ENCODE data around the gene CFAP43. TPM values are rescaled to one million over a fixed set of nuclear protein-coding genes. Genes with fewer than 3 reads are reported as not detected.

Gene CFAP43
- total RNA-seq, 2 donors from 2014 or later = 0.29 TPM; not detected in 1

Small RNAs within 50 kb of the gene (microRNA-seq; reads per million reads assigned to microRNA genes)
- gene MIR4482 (0.40 to 0.54 reads per million in 2 donors), gene MIR609 (0 reads per million in 2 donors)

Other genes starting within 250 kb of the CFAP43 start
- gene COL17A1, start 146.5 kb downstream of the CFAP43 start, total RNA-seq = under 1 TPM; 0.29 to 0.55 TPM
- gene SFR1, start 110.2 kb downstream of the CFAP43 start, total RNA-seq = 1 to 10 TPM; 6.5 to 7.0 TPM
- 100 to 1,000 TPM; 134 to 255 TPM for gene GSTO1, start 22.5 kb upstream of the CFAP43 start, total RNA-seq
- under 1 TPM; 0.82 to 0.92 TPM for gene GSTO2, start 36.8 kb upstream of the CFAP43 start, total RNA-seq
- gene ITPRIP, start 106.1 kb upstream of the CFAP43 start, total RNA-seq = 10 to 100 TPM; 45.4 to 90.7 TPM
- gene CFAP58, start 121.5 kb upstream of the CFAP43 start, total RNA-seq = 1 to 10 TPM; 2.4 to 3.8 TPM